Panc1 (cell line): ENCODE results near the gene PDYN. TPM values are rescaled to one million over a fixed set of nuclear protein-coding genes. Genes with fewer than 3 reads are reported as not detected.

ENCODE experiments used
- ATAC-seq: fragments of 200-7000 bp; cut with Tn5 transposase; 2 replicates; pipeline ENCODE4 v1.9.1; 2020; ENCODE audit warnings: mild to moderate bottlenecking, moderate library complexity
- BruUV-seq: library from RNA; stranded (reverse); fragments of 400-500 nt; replicated peaks from 2 replicates; lab custom pipeline; 2021; lab: Mats Ljungman, UMichigan
- CTCF ChIA-PET: fragments of 300-600 bp; sonication (Branson Sonifier 250); formaldehyde crosslinking; loops from one replicate; lab custom pipeline; 2022; ENCODE audit warnings: antibody characterized with exemption; lab: Charles Lee
- POLR2A ChIA-PET: fragments of 300-600 bp; sonication (Branson Sonifier 250); formaldehyde crosslinking; loops from one replicate; lab custom pipeline; 2022; ENCODE audit warnings: antibody characterized with exemption; lab: Charles Lee
- DNase-seq: peaks from one replicate; pipeline ENCODE4 v3.0.0-alpha.2; 2010; ENCODE audit warnings: low read depth, low spot score
- H3K27ac ChIP-seq: 2 replicates; pipeline ENCODE4 v1.5.1; 2011; ENCODE audit warnings: mild to moderate bottlenecking, low read length, inconsistent platforms
- H3K27me3 ChIP-seq: fragments of 200-500 bp; sonication (Bioruptor generic); 2 replicates; pipeline ENCODE4 v1.6.0; 2014; ENCODE audit warnings: low read length, inconsistent platforms; ENCODE audit not compliant: control insufficient read depth, insufficient read depth
- H3K36me3 ChIP-seq: fragments of 200-500 bp; sonication (Bioruptor generic); 2 replicates; pipeline ENCODE4 v1.5.1; 2014; ENCODE audit warnings: inconsistent platforms, mild to moderate bottlenecking, low read length, moderate library complexity; ENCODE audit not compliant: control insufficient read depth, insufficient read depth
- H3K4me1 ChIP-seq: 2 replicates; pipeline ENCODE4 v1.5.1; 2011; ENCODE audit warnings: inconsistent platforms, mild to moderate bottlenecking, low read length, moderate library complexity; ENCODE audit not compliant: control insufficient read depth, insufficient read depth
- H3K4me3 ChIP-seq, 2 experiments: 2 replicates each; pipeline ENCODE4 v1.5.1; 2011 to 2012; ENCODE audit warnings: low read depth in 2 of 2, low read length in 2 of 2, mild to moderate bottlenecking in 2 of 2, inconsistent platforms in 1 of 2, moderate library complexity in 1 of 2
- H3K9me3 ChIP-seq: fragments of 200-500 bp; sonication (Bioruptor generic); 2 replicates; pipeline ENCODE4 v1.5.1; 2014; ENCODE audit warnings: low read depth, mild to moderate bottlenecking, inconsistent platforms, low read length, moderate library complexity; ENCODE audit not compliant: control insufficient read depth, insufficient read depth
- CTCF ChIP-seq: fragments of 450-650 bp; IDR thresholded peaks from 2 replicates; pipeline ENCODE4 v1.5.1; 2017; ENCODE audit warnings: mild to moderate bottlenecking
- POLR2AphosphoS5 ChIP-seq: IDR thresholded peaks from 2 replicates; pipeline ENCODE4 v1.6.1; 2012; ENCODE audit warnings: mild to moderate bottlenecking, low read depth, low read length, moderate library complexity
- REST ChIP-seq, 2 experiments: IDR thresholded peaks; 2 replicates each; pipeline ENCODE4 v1.6.1; 2011 to 2012; ENCODE audit warnings: low read depth in 2 of 2, control low read depth in 1 of 2, low read length in 1 of 2, mild to moderate bottlenecking in 1 of 2, moderate library complexity in 1 of 2; ENCODE audit not compliant: insufficient read depth in 1 of 2
- SIN3A ChIP-seq: IDR thresholded peaks from 2 replicates; pipeline ENCODE4 v1.6.1; 2012; ENCODE audit warnings: low read depth, mild to moderate bottlenecking, low read length, moderate library complexity, borderline replicate concordance; ENCODE audit not compliant: insufficient read depth
- TCF7L2 ChIP-seq: IDR thresholded peaks from 2 replicates; pipeline ENCODE4 v1.6.1; 2011; ENCODE audit warnings: mild to moderate bottlenecking, low read depth, low read length, inconsistent platforms
- in situ Hi-C: cut with HindIII; loops from 2 replicates; pipeline ENCODE4 v1.10.0; 2016; ENCODE audit warnings: low sequenced_read_pairs, low pct_unique_long_range_greater_than_20kb
- intact Hi-C: fragments of 100-400 bp; cut with micrococcal nuclease; formaldehyde crosslinking; loops from one replicate; pipeline ENCODE4 v1.10.0; 2022; ENCODE audit not compliant: unreplicated experiment
- total RNA-seq: library from RNA; stranded (reverse); gene quantifications from one replicate; pipeline ENCODE4 v1.2.1, GENCODE V29; 2021; ENCODE audit not compliant: unreplicated experiment

Gene PDYN
- total RNA-seq, 1 experiment from 2014 or later, result not detected

GRCh38 chr20:1932971-1933370 is 60.9 kb downstream of the PDYN start:
- Histone ChIP-seq H3K36me3 (no peaks in the 10 kb centered on the region), H3K27me3 (peaks cover 2% of the 10 kb centered on the region; the same call in 1 of the 2 replicates), H3K4me1 (no peaks in the 10 kb centered on the region), H3K9me3 (no peaks in the 10 kb centered on the region), H3K27ac (no peak overlapping the region), H3K4me3 (no peak overlapping the region)
- POLR2A ChIA-PET, result no interaction called here
- no TSS peak for BruUV-seq
- ATAC-seq (no peak), DNase-seq (no peak)
- CTCF ChIA-PET, result no interaction called here
- in situ Hi-C loops (no loop called here), intact Hi-C loops (no loop called here)
- TF ChIP-seq CTCF, result no peak
- TF ChIP-seq REST (IDR thresholded peaks at IDR 0.05; ENCODE audit: insufficient read depth in 1 of 2, low read depth in 2 of 2, low read length in 1 of 2), result no peak
- no peak for TF ChIP-seq SIN3A
- no peak for TF ChIP-seq POLR2AphosphoS5
- TF ChIP-seq TCF7L2, result no peak

GRCh38 chr20:1931830-1932229 is 62.0 kb downstream of the PDYN start:
- no peak overlapping the region for H3K4me3 ChIP-seq
- no peaks in the 10 kb centered on the region for H3K4me1 ChIP-seq
- H3K27ac ChIP-seq, result no peak overlapping the region
- no peaks in the 10 kb centered on the region for H3K36me3 ChIP-seq
- intact Hi-C loops (no loop called here), in situ Hi-C loops (no loop called here)
- ATAC-seq, result no peak
- no peak for DNase-seq
- TF ChIP-seq REST (IDR thresholded peaks at IDR 0.05; ENCODE audit: insufficient read depth in 1 of 2, low read depth in 2 of 2, low read length in 1 of 2) (no peak), CTCF (no peak), POLR2AphosphoS5 (no peak), SIN3A (no peak), TCF7L2 (no peak)
- H3K27me3 ChIP-seq, result peaks cover 2% of the 10 kb centered on the region; the same call in 1 of the 2 replicates
- ChIA-PET CTCF (no interaction called here), POLR2A (no interaction called here)
- BruUV-seq, result no TSS peak
- H3K9me3 ChIP-seq, result no peaks in the 10 kb centered on the region
